ENCODE results near the gene TRABD2B.

TRABD2B gene

GRCh38 chr1:47866601-47867437 is 130.4 kb downstream of the TRABD2B start:
- in situ Hi-C loops (cut with HindIII; ENCODE audit: low sequenced_read_pairs): no loop called here

- in situ Hi-C loops (cut with HindIII; ENCODE audit: low sequenced_read_pairs): no loop called here
Observed at GRCh38 chr1:47865881-47866535, 131.2 kb downstream of the TRABD2B start.

- in situ Hi-C loops (cut with HindIII; ENCODE audit: low sequenced_read_pairs): no loop called here
Observed at GRCh38 chr1:47859092-47859743, 138.0 kb downstream of the TRABD2B start.

- in situ Hi-C loops (cut with HindIII; ENCODE audit: low sequenced_read_pairs): no loop called here
Observed at GRCh38 chr1:47856996-47857395, 140.2 kb downstream of the TRABD2B start.

GRCh38 chr1:47855230-47855629 is 142.0 kb downstream of the TRABD2B start:
- in situ Hi-C loops (cut with HindIII; ENCODE audit: low sequenced_read_pairs): no loop called here

- in situ Hi-C loops (cut with HindIII; ENCODE audit: low sequenced_read_pairs): no loop called here
Observed at GRCh38 chr1:47854552-47855144, 142.5 kb downstream of the TRABD2B start.

GRCh38 chr1:47853852-47854251 is 143.3 kb downstream of the TRABD2B start:
- in situ Hi-C loops (cut with HindIII; ENCODE audit: low sequenced_read_pairs): no loop called here

- in situ Hi-C loops (cut with HindIII; ENCODE audit: low sequenced_read_pairs): no loop called here
Observed at GRCh38 chr1:47853059-47853458, 144.1 kb downstream of the TRABD2B start.

GRCh38 chr1:47852006-47852718 is 145.0 kb downstream of the TRABD2B start:
- in situ Hi-C loops (cut with HindIII; ENCODE audit: low sequenced_read_pairs): no loop called here

GRCh38 chr1:47850451-47850850 is 146.7 kb downstream of the TRABD2B start:
- in situ Hi-C loops (cut with HindIII; ENCODE audit: low sequenced_read_pairs): no loop called here

- in situ Hi-C loops (cut with HindIII; ENCODE audit: low sequenced_read_pairs): no loop called here
Observed at GRCh38 chr1:47849591-47850261, 147.5 kb downstream of the TRABD2B start.

- in situ Hi-C loops (cut with HindIII; ENCODE audit: low sequenced_read_pairs): no loop called here
Observed at GRCh38 chr1:47849005-47849521, 148.1 kb downstream of the TRABD2B start.

- in situ Hi-C loops (cut with HindIII; ENCODE audit: low sequenced_read_pairs): no loop called here
Observed at GRCh38 chr1:47847763-47848162, 149.4 kb downstream of the TRABD2B start.

- in situ Hi-C loops (cut with HindIII; ENCODE audit: low sequenced_read_pairs): no loop called here
Observed at GRCh38 chr1:47844558-47844955, 152.6 kb downstream of the TRABD2B start.

GRCh38 chr1:47843781-47844557 is 153.2 kb downstream of the TRABD2B start:
- in situ Hi-C loops (cut with HindIII; ENCODE audit: low sequenced_read_pairs): no loop called here

GRCh38 chr1:47843059-47843458 is 154.1 kb downstream of the TRABD2B start:
- in situ Hi-C loops (cut with HindIII; ENCODE audit: low sequenced_read_pairs): no loop called here

GRCh38 chr1:47842228-47842919 is 154.8 kb downstream of the TRABD2B start:
- in situ Hi-C loops (cut with HindIII; ENCODE audit: low sequenced_read_pairs): no loop called here

- in situ Hi-C loops (cut with HindIII; ENCODE audit: low sequenced_read_pairs): no loop called here
Observed at GRCh38 chr1:47841356-47841755, 155.8 kb downstream of the TRABD2B start.
